NCI-H2171 (cell line): ENCODE data around the gene ALDH1L1.
"Not testable (repeated sequence)": the region's sequence is repeated elsewhere in the genome, so short reads cannot be mapped to it uniquely, and the experiment has no call there.

Experiments used
- DNase-seq: peaks from one replicate; lab custom pipeline; 2025; lab: John Stamatoyannopoulos, UW

ALDH1L1 gene

GRCh38 chr3:126106336-126107202 lies 73.8 kb downstream of the ALDH1L1 start:
- DNase-seq, result no peak

GRCh38 chr3:126105691-126106187 lies 74.6 kb downstream of the ALDH1L1 start:
- DNase-seq, result no peak

- no peak for DNase-seq
These were observed 75.4 kb downstream of the ALDH1L1 start for GRCh38 chr3:126104742-126105605.

GRCh38 chr3:126104028-126104635 lies 76.3 kb downstream of the ALDH1L1 start:
- DNase-seq, result no peak

GRCh38 chr3:126103121-126104027 lies 77.0 kb downstream of the ALDH1L1 start:
- DNase-seq, result no peak

GRCh38 chr3:126102530-126102951 lies 77.8 kb downstream of the ALDH1L1 start:
- DNase-seq, result no peak

- no peak for DNase-seq
These were observed 78.4 kb downstream of the ALDH1L1 start for GRCh38 chr3:126102011-126102410.

- DNase-seq, result no peak
These were observed 78.8 kb downstream of the ALDH1L1 start for GRCh38 chr3:126101521-126101982.

- DNase-seq, result no peak
These were observed 79.6 kb downstream of the ALDH1L1 start for GRCh38 chr3:126100634-126101301.

GRCh38 chr3:126100269-126100633 lies 80.1 kb downstream of the ALDH1L1 start:
- no peak for DNase-seq

GRCh38 chr3:126098391-126098858 lies 82.0 kb downstream of the ALDH1L1 start:
- DNase-seq, result no peak

- no peak for DNase-seq
These were observed 82.6 kb downstream of the ALDH1L1 start for GRCh38 chr3:126097801-126098200.

- DNase-seq, result not testable (repeated sequence)
These were observed 84.1 kb downstream of the ALDH1L1 start for GRCh38 chr3:126096274-126096673.

- DNase-seq, result not testable (repeated sequence)
These were observed 88.3 kb downstream of the ALDH1L1 start for GRCh38 chr3:126092128-126092527.

GRCh38 chr3:126087552-126088175 lies 92.7 kb downstream of the ALDH1L1 start:
- no peak for DNase-seq

- DNase-seq, result no peak
These were observed 94.5 kb downstream of the ALDH1L1 start for GRCh38 chr3:126085841-126086240.

- no peak for DNase-seq
These were observed 95.1 kb downstream of the ALDH1L1 start for GRCh38 chr3:126085276-126085675.

- DNase-seq, result no peak
These were observed 95.6 kb downstream of the ALDH1L1 start for GRCh38 chr3:126084768-126085180.

GRCh38 chr3:126083913-126084767 lies 96.2 kb downstream of the ALDH1L1 start, which contains the start of gene SLC41A3:
Gene SLC41A3, minus strand, starts transcription at chr3:126084124. Its CDS starts 15,905 bp downstream, at chr3:126068219.
- peak; percentile 89 for DNase-seq
